K562 (cell line): ENCODE results near the gene PKD1L1. TPM values are rescaled to one million over a fixed set of nuclear protein-coding genes. Genes with fewer than 3 reads are reported as not detected.

Experiments
- BRF2 ChIP-seq: IDR thresholded peaks from 3 replicates; pipeline ENCODE4 v1.6.1; 2011; ENCODE audit warnings: borderline replicate concordance, mild to moderate bottlenecking; ENCODE audit not compliant: insufficient read length, insufficient read depth
- CHAMP1 ChIP-seq: fragments of 450-650 bp; IDR thresholded peaks from 2 replicates; pipeline ENCODE4 v1.6.1; 2016; ENCODE audit warnings: mild to moderate bottlenecking
- ILK ChIP-seq: fragments of 450-650 bp; IDR thresholded peaks from 2 replicates; pipeline ENCODE4 v1.6.1; 2016; ENCODE audit warnings: missing genetic modification characterization, low read depth, mild to moderate bottlenecking, missing compliant biosample characterization, moderate library complexity, borderline replicate concordance
- JUND ChIP-seq, 2 experiments: IDR thresholded peaks; 2 replicates in 1 of 2; 3 replicates in 1 of 2; pipeline ENCODE4 v1.6.1; 2011; ENCODE audit warnings: borderline replicate concordance in 2 of 2, low read depth in 2 of 2, low read length in 2 of 2, improper control_type of control experiment in 1 of 2, missing biosample characterization in 1 of 2, missing genetic modification characterization in 1 of 2, missing genetic modification reagents in 1 of 2
- RB1 ChIP-seq: fragments of 450-650 bp; IDR thresholded peaks from 2 replicates; pipeline ENCODE4 v1.6.1; 2017; ENCODE audit warnings: low read depth, mild to moderate bottlenecking
- TEAD1 ChIP-seq, 2 experiments: fragments of 450-650 bp in 1 of 2; sonication (generic) in 1 of 2; formaldehyde crosslinking; IDR thresholded peaks; 2 replicates each; pipeline versions ENCODE4 v1.4.0 to v1.8.0; 2020 to 2022; ENCODE audit warnings: mild to moderate bottlenecking in 2 of 2, missing genetic modification reagents in 1 of 2
- ZNF407 ChIP-seq: fragments of 450-650 bp; IDR thresholded peaks from 2 replicates; pipeline ENCODE4 v1.6.1; 2016; ENCODE audit warnings: low read depth
- polyA plus RNA-seq, 8 experiments: library from polyadenylated mRNA; depleted of rRNA in 4 of 8; stranded (reverse) in 5 of 8; unstranded in 3 of 8; fragments of >200 nt; fragmentation: Nextera tagmentation in 2 of 8; fragmentation: Illumina TruSeq in 1 of 8; extraction: Ambion mirVana in 2 of 8; extraction: Trizol in 1 of 8; gene quantifications; 2 replicates each; pipeline versions ENCODE4 v1.2.1 to v1.2.3, GENCODE V29; 2011 to 2014; ENCODE audit warnings: inconsistent platforms in 1 of 8, missing spikeins in 1 of 8
- total RNA-seq, 7 experiments: library from RNA; depleted of rRNA in 6 of 7; stranded (reverse); fragments of >200 nt in 6 of 7; fragmentation: Illumina TruSeq in 2 of 7; extraction: Trizol in 2 of 7; gene quantifications; 2 replicates each; pipeline versions ENCODE4 v1.2.1 to v1.2.3, GENCODE V29; 2011 to 2021; ENCODE audit warnings: low replicate concordance in 1 of 7
- TF ChIP-seq, protein P1 (sequence below): fragments of 200-800 bp; sonication (Bioruptor generic); IDR thresholded peaks from 2 replicates; pipeline ENCODE4 v1.6.1; 2017; ENCODE audit warnings: missing genetic modification characterization, missing compliant biosample characterization
- TF ChIP-seq, protein P2 (sequence below), 2 experiments: IDR thresholded peaks; 2 replicates each; pipeline ENCODE4 v1.6.1; 2011; ENCODE audit warnings: borderline replicate concordance in 1 of 2, control low read depth in 1 of 2, low read depth in 1 of 2, low read length in 1 of 2, mild to moderate bottlenecking in 1 of 2, mixed read lengths in 1 of 2, moderate library complexity in 1 of 2; ENCODE audit not compliant: insufficient read depth in 1 of 2, insufficient read length in 1 of 2, poor library complexity in 1 of 2, severe bottlenecking in 1 of 2; ENCODE audit errors: extremely low read depth in 1 of 2

The PKD1L1 gene
- total and polyA plus RNA-seq, 9 of the 15 experiments (the other 6 are each of a cell fraction or from before 2014, with no cell fraction given): 0.01 to 0.02 TPM; not detected in 7

GRCh38 chr7:47991741-47992311 lies 43.6 kb upstream of the PKD1L1 start (continued):
- TF ChIP-seq CHAMP1: 0 out of 2 replicates have a peak, but pooled peaks have one; percentile 25
- TF ChIP-seq, protein P1, sequence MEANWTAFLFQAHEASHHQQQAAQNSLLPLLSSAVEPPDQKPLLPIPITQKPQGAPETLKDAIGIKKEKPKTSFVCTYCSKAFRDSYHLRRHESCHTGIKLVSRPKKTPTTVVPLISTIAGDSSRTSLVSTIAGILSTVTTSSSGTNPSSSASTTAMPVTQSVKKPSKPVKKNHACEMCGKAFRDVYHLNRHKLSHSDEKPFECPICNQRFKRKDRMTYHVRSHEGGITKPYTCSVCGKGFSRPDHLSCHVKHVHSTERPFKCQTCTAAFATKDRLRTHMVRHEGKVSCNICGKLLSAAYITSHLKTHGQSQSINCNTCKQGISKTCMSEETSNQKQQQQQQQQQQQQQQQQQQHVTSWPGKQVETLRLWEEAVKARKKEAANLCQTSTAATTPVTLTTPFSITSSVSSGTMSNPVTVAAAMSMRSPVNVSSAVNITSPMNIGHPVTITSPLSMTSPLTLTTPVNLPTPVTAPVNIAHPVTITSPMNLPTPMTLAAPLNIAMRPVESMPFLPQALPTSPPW: peak; percentile 22; the same call in 1 of the 2 replicates
- no peak for TF ChIP-seq ZNF407
- TF ChIP-seq, protein P2, sequence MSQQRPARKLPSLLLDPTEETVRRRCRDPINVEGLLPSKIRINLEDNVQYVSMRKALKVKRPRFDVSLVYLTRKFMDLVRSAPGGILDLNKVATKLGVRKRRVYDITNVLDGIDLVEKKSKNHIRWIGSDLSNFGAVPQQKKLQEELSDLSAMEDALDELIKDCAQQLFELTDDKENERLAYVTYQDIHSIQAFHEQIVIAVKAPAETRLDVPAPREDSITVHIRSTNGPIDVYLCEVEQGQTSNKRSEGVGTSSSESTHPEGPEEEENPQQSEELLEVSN (IDR thresholded peaks at IDR 0.05; ENCODE audit: borderline replicate concordance in 1 of 2, extremely low read depth in 1 of 2, insufficient read depth in 1 of 2, insufficient read length in 1 of 2, low read depth in 1 of 2, low read length in 1 of 2, poor library complexity in 1 of 2, severe bottlenecking in 1 of 2): peak in 1 of 2 experiments; percentile 41
- no peak for TF ChIP-seq ILK (tag)
- TF ChIP-seq RB1: 0 out of 2 replicates have a peak, but pooled peaks have one; percentile 17
- no peak for TF ChIP-seq BRF2
- TF ChIP-seq TEAD1 (CRISPR knock-in tag; IDR thresholded peaks at IDR 0.05): no peak
- no peak for TF ChIP-seq JUND (IDR thresholded peaks at IDR 0.05; ENCODE audit: borderline replicate concordance, low read depth, low read length)
- TF ChIP-seq JUND (tag; IDR thresholded peaks at IDR 0.05; ENCODE audit: borderline replicate concordance, low read depth, low read length): no peak; the same call in 2 of the 3 replicates
